Caki2 (cell line): Measurements from ENCODE around the gene GRID1. TPM values are rescaled to one million over a fixed set of nuclear protein-coding genes. Genes with fewer than 3 reads are reported as not detected.
A peak's percentile ranks its signal among the peaks of the same experiment; 100 is the strongest.

ENCODE experiments used
- DNase-seq: peaks from one replicate; pipeline ENCODE4 v3.0.0-alpha.2; 2015; ENCODE audit warnings: low read depth
- in situ Hi-C: cut with HindIII; loops from 2 replicates; pipeline ENCODE4 v1.10.0; 2016; ENCODE audit warnings: low sequenced_read_pairs, low pct_unique_long_range_greater_than_20kb, mixed read lengths
- total RNA-seq: library from RNA; depleted of rRNA; stranded (reverse); fragments of >200 nt; shearing (Covaris generic); gene quantifications from 2 replicates; pipeline ENCODE4 v1.2.3, GENCODE V29; 2014; ENCODE audit warnings: low replicate concordance

Gene GRID1
- total RNA-seq, 1 experiment from 2014 or later, result 2.6 TPM

DNA sequence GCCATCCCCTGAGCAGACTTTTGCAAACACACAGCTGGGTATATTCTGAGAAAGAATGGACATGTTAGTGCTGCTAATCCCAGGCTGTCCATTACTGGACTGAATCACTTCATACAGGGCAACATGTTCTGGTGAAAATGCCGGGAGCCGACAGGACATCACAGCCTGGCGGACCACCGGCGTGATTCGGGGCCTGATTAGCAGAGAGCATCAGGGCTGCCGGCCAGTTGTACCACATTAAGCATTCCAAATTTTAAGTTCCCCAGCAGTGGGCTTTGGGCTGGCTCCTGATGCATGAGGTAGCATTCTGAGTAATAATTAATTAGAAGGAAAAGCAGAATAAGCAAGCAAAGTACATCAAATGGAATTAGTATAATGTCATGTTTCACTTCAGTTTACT, 229.0 kb downstream of the GRID1 start:
- in situ Hi-C loops, result no loop called here
- DNase-seq, result no peak

DNA sequence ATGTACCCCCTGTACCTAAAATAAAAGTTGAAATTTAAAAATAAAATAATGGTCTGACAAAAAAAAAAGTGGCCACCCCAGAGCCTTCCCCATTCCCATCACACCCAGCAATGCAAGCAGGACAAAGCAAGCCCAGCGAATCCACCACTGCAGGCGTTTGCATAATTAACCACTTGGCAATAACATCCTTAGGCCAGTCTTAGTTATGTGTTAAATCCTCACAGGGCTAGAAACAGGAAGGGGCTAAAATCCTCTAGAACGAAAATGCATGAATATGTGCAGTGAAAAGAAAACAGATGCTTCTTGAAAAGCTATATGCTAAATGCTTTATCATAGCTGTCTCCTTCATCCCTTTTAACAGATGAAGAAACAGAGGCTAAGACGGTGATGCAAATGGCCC, 229.7 kb downstream of the GRID1 start:
- no peak for DNase-seq
- in situ Hi-C loops, result no loop called here

DNA sequence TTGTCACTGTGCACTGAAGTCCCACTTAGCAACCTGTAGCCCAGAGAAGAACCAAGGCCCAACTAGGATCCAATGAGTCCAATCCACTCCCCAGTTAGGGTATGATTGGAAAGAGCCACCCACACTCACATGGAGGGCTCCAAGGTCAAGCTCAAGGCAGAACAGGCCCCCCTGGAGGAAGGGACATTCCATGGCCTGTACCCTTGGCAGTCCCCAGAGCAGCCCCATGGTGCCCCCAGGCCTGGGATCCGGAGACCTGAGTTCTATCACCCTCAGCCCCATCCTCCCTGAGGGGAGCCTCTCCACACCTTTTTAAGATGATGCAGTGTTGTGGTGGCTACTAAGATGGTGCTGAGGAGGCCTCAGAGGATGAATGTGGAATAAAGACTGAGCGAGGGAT, 231.4 kb downstream of the GRID1 start:
- in situ Hi-C loops, result no loop called here
- DNase-seq, result no peak

DNA sequence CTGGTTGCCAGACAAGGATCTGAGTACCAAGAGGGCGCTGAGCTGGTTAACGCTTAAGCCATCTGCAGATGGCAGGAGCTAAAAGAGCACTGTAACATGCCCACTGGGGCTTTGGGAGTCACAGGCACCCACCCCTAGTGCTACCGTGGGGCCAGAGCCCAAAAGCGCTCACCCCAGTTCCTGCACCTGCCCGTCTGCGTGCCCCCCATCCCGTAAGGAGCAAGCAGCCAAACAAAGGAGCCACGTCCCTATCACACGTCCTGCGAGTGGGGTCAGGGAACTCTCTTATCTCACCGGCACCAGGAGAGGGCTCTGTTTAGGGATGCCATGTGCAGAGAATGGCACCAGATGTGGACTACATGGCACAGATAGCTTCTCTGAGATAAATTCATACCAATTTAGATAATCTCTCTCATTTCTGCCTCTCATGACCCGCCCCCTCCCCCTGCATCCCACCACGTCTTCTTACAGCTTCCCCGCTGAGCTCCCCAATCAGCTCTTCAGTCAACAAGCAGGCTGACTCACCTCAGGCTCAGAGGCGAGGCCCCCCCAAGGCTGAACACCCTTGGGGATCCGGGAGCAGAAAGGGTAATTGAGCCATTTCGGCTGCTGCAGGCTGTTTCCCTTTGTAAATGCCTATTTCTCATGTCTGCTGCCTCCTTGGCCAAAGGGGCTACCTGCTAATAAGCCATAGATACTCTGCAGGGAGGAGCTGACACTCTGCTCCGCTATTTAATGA, 235.7 kb downstream of the GRID1 start:
- in situ Hi-C loops, result no loop called here
- DNase-seq, result no peak

DNA sequence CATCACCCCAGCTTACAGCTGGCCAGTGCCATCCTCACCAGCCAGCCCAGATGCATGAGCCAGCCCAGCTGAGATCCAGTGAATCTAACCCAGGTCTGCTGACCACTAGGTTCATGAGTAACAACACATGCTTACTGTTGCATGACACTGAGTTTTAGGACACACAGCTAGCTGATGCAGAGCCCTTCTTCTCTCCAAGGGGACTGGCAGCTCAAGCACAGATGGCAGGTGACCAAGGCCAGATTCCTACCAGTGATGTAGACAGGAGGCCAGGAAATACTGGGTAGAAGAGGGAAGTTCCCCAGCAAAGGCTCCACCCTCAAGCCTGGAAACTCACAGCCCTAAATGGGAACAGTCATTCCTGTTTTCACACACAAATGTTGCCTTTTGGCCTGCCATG, 236.6 kb downstream of the GRID1 start:
- in situ Hi-C loops, result no loop called here
- peak; percentile 33 for DNase-seq

DNA sequence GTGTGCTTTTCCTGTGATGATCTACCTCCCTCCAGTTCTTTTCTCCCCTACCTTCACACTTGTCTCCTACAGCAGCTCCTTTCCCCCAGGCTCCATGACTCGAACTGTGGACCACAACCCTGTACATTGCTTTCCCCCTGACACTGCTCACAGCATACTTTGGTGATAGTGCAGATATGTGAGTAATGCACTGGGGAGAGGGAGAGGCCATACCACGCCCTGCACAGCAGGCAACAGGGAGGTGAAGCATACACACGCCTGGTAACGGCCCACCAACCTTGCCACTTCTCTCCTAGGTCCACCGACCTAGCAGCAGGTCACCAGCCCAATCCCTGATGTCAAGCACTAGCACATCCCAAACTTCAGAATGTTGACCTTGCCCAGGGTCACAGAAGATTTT, 238.2 kb downstream of the GRID1 start:
- in situ Hi-C loops, result no loop called here

DNA sequence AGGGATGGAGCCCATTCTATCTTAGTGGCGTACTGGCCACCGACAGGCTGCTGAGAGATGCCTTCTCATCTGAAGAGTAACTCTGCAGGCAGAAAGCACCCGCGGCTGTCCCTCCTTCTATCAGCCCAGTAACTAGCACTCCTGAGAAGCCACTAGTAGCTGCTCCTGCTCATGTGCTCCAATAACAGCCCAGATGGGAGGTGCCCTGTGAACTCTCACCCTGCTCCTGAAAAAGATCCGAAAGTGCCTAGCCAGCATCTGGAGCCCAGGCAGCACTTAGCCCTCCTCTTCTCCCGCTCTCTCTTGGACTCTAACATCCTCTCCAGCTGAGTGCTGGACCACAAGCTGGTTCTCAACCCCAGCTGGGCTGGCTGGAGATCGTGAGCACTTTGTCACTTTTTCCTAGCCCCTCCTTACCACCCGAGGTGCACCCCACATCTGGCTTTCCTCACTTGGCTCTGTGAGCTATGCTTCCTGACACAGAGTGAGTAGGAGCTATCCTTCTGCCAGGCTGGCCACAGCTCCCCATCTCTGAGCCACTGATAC, 239.2 kb downstream of the GRID1 start:
- in situ Hi-C loops, result no loop called here
- no peak for DNase-seq

More for the DNA sequence above, 238.2 kb downstream of the GRID1 start:
- no peak for DNase-seq

DNA sequence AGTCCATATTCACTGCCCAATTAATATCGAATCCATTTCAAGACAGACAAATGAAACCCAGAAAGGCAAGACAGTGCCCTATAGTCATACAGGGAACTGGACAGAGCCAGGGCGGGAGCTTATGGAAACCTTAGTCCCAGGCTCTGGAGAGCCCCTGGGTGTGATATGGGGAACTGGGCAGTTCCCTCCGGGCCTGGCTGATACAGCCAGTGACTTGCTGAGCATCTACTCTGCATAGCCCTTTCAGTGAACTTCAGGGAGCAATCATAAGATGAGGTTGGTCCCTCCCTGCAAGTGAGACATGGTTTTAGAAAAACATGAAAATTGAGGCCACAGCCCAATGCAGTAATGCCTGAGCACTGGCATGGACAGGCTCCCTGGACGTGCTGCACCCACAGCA, 241.9 kb downstream of the GRID1 start:
- in situ Hi-C loops, result no loop called here
- DNase-seq, result no peak

DNA sequence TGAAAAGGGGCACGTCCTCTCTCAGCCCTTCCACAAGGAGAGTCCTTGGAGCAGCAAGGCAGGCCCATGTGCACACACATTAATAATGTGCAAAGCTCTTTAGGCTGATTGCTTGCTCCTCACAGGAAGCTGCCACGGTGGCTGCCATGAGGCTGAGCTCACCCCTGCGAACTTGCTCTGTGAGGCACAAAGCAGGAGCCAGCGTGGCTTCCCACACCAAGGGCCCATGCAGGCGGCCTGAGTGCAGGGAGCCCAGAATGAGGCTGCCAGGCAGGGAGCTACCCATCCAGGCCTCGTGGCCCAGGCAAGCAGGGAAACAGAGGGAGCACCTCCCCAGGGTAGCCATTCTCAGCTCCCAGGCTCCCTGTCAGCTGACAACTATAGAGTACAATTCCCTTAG, 242.9 kb downstream of the GRID1 start:
- in situ Hi-C loops, result no loop called here
- DNase-seq, result no peak

DNA sequence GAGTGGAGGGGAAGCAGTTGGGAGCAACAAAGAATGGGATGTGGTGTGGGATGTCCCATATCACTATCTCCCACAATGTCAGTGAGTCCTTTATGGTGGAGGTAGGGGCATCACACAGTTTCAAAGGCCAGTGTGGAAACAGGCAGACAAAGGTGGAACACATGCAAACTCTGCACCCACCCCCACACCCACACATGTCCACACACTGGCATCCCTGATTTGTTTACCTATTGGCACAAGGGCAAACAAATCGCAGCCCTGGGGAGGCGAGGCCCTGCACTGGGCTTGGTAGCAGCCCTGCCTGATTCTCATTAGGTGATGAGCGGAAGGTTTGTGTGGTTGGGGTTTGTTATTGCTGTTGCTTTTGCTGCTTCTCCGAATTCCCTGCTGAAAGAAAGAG, 243.3 kb downstream of the GRID1 start:
- in situ Hi-C loops, result no loop called here

DNA sequence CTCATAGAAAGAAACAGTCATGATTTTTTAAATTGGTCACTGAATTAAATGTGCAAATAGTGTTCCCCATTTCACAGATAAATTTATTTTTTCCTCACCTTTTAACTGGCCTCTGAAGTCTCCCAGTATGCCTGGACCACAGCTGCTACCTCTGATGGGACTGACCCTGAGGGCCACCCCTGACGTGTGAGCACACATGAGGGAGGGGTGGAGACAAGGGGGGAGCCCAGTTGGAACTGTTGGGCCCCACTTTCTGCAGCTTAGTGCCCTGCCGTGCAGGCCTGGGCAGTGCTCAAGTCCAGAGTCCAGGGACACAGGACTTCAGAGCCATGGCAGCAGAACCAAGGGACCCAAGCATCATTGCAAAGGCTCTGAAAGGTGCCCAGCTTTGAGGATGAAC, 243.9 kb downstream of the GRID1 start:
- in situ Hi-C loops, result no loop called here
- DNase-seq, result no peak

More for the DNA sequence above, 243.3 kb downstream of the GRID1 start:
- DNase-seq, result no peak

DNA sequence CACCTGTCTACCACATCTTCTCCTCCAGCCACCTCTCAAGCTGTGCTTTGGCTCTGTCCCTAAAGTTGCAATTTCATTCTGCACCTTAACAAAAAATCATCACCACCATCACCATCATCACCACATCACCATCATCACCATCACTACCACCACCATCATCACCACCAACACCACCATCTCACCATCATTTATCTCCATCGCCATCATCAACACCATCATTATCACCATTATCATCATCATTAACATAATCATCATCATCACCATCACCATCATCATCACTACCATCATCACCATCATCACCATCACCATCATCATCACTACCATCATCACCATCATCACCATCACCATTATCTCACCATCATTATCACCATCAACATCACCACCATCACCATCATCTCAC, 245.4 kb downstream of the GRID1 start:
- no peak for DNase-seq
- in situ Hi-C loops, result no loop called here

DNA sequence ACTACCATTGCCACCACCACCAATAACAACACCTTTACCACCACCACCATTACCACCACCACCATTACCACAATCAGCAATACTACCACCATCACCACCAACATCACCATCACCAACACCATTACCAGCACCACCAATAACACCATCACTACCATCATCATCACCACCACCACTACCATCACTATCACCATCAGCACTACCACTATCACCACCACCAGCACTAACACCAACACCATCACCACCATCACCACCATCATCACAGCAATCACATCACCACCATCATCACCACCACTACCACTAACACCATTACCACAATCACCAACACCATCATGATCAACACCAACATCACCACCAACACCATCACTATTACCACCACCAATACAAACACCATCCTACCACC, 249.5 kb downstream of the GRID1 start:
- in situ Hi-C loops, result no loop called here
- no peak for DNase-seq

DNA sequence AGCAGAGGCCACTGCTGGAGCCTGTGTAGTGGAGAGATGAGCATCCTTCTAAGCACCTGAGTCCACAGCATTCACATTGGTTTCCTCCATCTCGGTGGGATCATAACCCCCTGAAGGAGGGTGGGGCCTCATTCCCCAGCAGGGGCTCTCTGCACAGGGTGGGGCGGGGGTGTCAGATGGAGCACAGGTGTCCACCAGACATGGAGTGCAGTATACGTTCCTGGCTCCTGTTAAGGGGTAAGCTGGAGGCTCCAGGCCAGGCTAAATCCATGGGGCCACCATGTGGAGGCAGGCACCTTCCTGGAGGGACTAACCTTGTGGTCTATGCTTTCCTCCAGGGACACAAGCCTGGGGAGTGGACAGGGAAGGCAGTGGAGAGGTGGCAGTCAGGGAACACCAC, 252.6 kb downstream of the GRID1 start:
- DNase-seq, result no peak
- in situ Hi-C loops, result no loop called here

DNA sequence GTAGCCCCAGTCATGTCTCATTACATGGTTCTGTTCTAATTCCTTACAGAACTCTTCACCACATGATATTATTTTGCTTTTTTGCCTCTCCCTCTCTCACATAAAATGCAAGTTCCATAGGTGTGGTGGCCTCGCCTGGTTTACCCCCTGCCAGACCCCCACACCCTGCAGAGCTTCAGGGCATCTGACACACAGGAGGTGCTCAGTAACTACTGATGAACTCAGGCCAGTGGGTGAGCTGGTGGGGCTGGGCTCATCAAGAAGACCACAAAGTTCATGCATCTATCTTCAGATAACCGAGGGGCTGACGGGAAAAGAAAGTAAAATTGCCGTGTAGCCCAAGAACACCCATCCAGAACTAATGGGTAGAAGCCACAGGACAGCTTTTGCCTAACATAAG, 253.1 kb downstream of the GRID1 start:
- DNase-seq, result no peak
- in situ Hi-C loops, result no loop called here

DNA sequence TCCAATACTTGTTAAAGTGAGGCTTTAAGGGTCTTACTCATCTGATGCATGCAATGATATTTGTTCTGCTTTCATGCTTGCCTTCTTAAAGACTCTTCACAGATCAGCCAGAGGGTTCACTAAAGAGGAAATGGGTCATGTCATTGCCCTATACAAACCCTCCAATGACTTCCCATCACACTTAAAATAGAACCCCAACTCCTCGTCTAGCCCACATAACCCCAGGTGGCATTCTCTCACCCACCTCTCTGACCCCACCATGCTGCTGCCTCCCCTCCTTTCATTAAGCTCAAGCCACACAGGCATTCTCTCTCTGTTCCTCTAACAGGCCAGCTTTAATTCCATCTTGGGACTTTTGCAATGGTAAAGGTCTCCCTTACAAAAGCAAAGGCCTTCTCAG, 253.6 kb downstream of the GRID1 start:
- DNase-seq, result no peak
- in situ Hi-C loops, result no loop called here

DNA sequence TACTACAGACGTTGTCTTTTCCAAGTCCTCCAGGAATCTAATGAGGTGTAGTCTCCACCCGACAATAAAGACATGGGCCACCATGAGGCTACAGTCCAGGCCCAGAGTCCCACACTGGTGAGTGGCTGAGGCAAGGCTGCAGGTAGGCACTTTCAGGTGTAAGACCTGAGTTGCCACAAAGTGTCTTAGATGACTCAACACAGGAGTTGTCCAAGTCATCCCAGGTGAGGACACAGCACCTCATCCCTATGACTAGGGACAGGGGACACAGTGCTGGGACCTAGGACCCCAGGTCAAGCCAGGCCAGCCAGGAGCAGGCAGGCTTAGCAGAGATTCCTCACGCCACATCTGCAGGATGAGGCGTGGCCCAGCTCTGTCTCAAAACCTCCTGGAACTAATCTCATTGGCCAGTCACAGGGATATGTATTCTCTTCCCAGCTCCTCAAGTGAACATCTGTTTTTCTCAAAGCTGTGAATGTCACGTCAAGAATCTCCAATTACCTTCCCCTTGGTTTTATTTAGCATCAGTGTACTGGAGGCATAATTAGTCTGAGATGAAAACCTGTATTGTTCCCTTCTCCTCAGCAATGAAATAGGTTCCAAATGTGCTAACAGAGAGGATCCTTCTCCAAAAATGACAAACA, 254.6 kb downstream of the GRID1 start:
- in situ Hi-C loops, result no loop called here
- DNase-seq, result no peak

DNA sequence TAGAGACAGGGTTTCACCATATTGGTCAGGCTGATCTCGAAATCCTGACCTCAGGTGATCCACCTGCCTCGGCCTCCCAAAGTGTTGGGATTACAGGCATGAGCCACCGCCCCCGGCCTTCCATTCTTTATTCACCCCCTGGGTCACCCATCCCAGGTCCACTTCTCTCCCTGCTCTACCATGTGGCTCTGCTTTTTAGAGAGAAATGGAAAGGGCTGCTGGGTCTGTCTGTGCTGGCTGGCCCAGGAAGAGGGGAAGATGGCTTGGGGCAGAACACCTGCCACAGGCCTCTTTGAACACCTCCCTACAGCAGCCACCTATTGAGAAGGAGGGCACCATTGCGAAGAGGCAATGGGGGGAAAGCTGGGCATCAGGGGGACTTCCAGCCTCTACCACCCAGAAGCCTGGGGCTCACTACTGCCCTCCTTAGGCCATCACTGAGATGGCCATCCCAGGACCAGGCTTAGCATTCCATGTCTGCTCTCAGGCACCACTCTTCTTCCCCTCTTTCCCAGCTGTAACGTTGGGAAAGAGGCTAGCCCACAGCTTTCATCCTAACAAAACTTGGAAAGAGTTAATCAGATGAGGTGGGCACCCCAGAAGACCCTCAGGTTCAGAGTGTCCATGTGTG, 256.3 kb downstream of the GRID1 start:
- in situ Hi-C loops, result no loop called here
- DNase-seq, result no peak

DNA sequence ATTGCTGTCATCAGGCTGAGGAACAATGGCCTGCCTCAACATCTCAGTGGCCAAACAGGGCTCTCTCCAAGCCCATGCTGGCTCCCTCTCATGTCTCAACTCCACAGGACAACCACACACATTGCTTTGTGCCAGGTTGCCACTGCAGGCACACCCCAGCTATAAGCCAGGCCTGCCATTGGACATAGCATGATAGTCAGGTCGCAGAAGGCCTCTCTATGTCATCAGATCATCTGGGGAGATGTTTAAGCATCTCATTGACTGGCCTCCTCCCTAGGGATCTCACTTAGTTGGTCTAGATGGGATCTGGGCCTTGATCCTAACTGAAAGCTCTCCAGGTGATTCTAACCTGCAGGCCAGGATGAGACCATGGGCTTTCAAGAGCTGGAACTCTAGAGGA, 257.2 kb downstream of the GRID1 start:
- no peak for DNase-seq
- in situ Hi-C loops, result no loop called here
